OCI-LY1 (cell line): ENCODE results near the gene PTPRM.

Experiments used
- EZH2 ChIP-seq: fragments of 200-600 bp; sonication (generic), shearing (Covaris generic); IDR thresholded peaks from 2 replicates; pipeline ENCODE4 v1.8.0; 2017; ENCODE audit warnings: borderline replicate concordance, mixed run types, mild to moderate bottlenecking, antibody characterized with exemption, low read length, moderate library complexity, mixed read lengths
- TF ChIP-seq, protein P1 (sequence below): fragments of 200-600 bp; sonication (generic), shearing (Covaris generic); IDR thresholded peaks from 2 replicates; pipeline ENCODE4 v1.5.1; 2017; ENCODE audit warnings: mild to moderate bottlenecking, antibody characterized with exemption, low read length, moderate library complexity, mixed read lengths

DNA sequence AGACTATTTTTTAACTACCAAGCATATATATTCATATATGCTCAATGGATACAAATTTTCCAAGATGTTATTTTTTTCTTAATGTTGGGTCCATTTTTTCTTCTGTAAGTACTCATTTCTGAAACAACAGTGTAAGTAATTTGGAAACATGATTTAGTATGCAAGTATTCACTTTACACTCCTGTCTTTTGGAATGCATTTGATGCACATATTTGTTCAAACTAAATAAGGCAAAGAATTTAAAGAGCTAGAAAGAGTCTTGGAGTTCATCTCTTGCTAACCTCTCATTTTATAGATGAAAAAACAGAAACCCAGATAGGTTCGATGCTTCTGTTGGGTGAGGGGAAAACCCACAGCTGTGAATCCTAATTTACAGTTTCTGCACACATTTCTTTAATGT, 602.6 kb downstream of the PTPRM start:
- TF ChIP-seq, protein P1, sequence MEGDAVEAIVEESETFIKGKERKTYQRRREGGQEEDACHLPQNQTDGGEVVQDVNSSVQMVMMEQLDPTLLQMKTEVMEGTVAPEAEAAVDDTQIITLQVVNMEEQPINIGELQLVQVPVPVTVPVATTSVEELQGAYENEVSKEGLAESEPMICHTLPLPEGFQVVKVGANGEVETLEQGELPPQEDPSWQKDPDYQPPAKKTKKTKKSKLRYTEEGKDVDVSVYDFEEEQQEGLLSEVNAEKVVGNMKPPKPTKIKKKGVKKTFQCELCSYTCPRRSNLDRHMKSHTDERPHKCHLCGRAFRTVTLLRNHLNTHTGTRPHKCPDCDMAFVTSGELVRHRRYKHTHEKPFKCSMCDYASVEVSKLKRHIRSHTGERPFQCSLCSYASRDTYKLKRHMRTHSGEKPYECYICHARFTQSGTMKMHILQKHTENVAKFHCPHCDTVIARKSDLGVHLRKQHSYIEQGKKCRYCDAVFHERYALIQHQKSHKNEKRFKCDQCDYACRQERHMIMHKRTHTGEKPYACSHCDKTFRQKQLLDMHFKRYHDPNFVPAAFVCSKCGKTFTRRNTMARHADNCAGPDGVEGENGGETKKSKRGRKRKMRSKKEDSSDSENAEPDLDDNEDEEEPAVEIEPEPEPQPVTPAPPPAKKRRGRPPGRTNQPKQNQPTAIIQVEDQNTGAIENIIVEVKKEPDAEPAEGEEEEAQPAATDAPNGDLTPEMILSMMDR, result no peak
- TF ChIP-seq EZH2, result no peak
